Gastroesophageal sphincter (tissue), 3 donors: ENCODE data around the gene CACNA1D.

ENCODE experiments used
- POLR2A ChIP-seq, 2 donors: fragments of 450-650 bp; IDR thresholded peaks; one replicate each; pipeline ENCODE4 v1.6.1; 2017; ENCODE audit warnings: antibody characterized with exemption in 2 of 2, mild to moderate bottlenecking in 2 of 2, moderate library complexity in 1 of 2
- POLR2AphosphoS5 ChIP-seq: sonication (generic); formaldehyde crosslinking; IDR thresholded peaks from one replicate; pipeline ENCODE4 v1.6.1; 2017; ENCODE audit warnings: antibody characterized with exemption
- TF ChIP-seq, protein P1 (sequence below), 4 experiments: fragments of 200-600 bp in 2 of 4; fragments of 450-650 bp in 2 of 4; sonication (generic) in 1 of 4; IDR thresholded peaks; one replicate each; pipeline ENCODE4 v1.5.1; 2017 to 2019; ENCODE audit warnings: antibody characterized with exemption in 4 of 4, mild to moderate bottlenecking in 2 of 4, moderate library complexity in 2 of 4

DNA sequence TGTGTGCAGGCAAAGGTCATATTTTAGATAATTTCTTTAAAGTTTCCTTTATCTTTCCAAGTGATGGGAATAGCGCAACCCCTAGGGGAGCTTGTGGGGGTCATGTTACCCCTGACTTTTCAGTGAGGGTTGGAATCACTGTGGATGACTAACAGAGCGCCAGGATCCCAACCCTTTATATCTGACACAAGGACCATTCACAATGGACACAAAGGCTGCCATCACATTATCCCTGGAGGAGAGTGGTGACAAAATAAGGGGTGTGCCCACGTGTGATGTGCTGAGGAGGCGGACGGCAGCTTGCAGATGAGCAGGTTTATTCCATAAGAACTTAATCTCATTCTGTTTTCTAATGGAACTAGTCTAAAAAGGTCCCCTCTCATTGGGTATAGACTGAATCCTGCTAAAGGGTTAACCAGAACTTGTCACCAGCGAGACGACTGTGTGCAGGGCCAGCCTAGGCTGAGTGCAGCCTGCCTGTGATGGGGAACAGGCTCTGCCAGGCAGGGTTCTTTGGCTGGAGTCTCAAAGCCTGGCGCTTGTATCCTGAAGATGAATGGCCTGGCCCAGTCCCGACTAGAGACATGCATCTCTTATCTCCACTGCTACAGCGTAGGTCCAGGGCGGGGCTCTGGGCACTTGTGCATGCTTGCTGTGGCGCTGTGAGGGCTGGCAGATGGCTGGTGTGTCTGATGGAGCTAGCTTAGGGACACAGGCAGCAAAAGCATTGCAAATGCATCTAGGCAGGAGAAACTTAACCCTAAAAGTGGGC lies 301.6 kb downstream of the CACNA1D start:
- TF ChIP-seq, protein P1, sequence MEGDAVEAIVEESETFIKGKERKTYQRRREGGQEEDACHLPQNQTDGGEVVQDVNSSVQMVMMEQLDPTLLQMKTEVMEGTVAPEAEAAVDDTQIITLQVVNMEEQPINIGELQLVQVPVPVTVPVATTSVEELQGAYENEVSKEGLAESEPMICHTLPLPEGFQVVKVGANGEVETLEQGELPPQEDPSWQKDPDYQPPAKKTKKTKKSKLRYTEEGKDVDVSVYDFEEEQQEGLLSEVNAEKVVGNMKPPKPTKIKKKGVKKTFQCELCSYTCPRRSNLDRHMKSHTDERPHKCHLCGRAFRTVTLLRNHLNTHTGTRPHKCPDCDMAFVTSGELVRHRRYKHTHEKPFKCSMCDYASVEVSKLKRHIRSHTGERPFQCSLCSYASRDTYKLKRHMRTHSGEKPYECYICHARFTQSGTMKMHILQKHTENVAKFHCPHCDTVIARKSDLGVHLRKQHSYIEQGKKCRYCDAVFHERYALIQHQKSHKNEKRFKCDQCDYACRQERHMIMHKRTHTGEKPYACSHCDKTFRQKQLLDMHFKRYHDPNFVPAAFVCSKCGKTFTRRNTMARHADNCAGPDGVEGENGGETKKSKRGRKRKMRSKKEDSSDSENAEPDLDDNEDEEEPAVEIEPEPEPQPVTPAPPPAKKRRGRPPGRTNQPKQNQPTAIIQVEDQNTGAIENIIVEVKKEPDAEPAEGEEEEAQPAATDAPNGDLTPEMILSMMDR (IDR thresholded peaks at IDR 0.05): no peak
- TF ChIP-seq POLR2AphosphoS5 (no peak), POLR2A (IDR thresholded peaks at IDR 0.05) (no peak)
